Bladder microvascular endothelial cell (primary cell): ENCODE measurements around the gene TDRD1. TPM values are rescaled to one million over a fixed set of nuclear protein-coding genes. Genes with fewer than 3 reads are reported as not detected.

Source experiments
- total RNA-seq: library from RNA; depleted of rRNA; stranded (reverse); fragments of >200 nt; gene quantifications from 2 replicates; pipeline ENCODE4 v1.2.3, GENCODE V29; 2014

TDRD1 gene, protein sequence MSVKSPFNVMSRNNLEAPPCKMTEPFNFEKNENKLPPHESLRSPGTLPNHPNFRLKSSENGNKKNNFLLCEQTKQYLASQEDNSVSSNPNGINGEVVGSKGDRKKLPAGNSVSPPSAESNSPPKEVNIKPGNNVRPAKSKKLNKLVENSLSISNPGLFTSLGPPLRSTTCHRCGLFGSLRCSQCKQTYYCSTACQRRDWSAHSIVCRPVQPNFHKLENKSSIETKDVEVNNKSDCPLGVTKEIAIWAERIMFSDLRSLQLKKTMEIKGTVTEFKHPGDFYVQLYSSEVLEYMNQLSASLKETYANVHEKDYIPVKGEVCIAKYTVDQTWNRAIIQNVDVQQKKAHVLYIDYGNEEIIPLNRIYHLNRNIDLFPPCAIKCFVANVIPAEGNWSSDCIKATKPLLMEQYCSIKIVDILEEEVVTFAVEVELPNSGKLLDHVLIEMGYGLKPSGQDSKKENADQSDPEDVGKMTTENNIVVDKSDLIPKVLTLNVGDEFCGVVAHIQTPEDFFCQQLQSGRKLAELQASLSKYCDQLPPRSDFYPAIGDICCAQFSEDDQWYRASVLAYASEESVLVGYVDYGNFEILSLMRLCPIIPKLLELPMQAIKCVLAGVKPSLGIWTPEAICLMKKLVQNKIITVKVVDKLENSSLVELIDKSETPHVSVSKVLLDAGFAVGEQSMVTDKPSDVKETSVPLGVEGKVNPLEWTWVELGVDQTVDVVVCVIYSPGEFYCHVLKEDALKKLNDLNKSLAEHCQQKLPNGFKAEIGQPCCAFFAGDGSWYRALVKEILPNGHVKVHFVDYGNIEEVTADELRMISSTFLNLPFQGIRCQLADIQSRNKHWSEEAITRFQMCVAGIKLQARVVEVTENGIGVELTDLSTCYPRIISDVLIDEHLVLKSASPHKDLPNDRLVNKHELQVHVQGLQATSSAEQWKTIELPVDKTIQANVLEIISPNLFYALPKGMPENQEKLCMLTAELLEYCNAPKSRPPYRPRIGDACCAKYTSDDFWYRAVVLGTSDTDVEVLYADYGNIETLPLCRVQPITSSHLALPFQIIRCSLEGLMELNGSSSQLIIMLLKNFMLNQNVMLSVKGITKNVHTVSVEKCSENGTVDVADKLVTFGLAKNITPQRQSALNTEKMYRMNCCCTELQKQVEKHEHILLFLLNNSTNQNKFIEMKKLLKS
- total RNA-seq: not detected in 2 replicates

DNA sequence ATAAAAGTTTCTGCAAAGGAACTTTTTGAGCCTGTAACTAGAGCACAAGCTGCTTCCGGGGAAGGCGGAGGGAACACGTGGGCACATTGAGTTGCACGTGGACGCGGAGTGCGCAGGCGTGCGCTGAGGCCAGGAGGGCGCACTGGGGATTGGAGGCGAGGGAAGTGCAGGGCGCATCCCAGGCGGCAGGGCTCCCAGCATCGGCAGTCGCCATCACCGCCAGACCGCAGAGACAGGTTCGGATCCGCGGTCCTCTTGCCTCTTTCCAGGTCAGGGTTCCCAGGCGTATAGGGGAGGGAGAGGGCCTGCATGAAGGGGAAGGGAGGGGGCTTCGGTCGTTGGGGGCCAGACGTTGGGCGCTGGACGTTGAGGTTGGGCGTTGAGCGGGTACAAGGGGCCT, at the start of gene TDRD1:
Gene TDRD1 (plus strand): TSS at position 206 of the 400 bp plus-strand sequence. CDS start 8,479 bp downstream, outside the sequence.

DNA sequence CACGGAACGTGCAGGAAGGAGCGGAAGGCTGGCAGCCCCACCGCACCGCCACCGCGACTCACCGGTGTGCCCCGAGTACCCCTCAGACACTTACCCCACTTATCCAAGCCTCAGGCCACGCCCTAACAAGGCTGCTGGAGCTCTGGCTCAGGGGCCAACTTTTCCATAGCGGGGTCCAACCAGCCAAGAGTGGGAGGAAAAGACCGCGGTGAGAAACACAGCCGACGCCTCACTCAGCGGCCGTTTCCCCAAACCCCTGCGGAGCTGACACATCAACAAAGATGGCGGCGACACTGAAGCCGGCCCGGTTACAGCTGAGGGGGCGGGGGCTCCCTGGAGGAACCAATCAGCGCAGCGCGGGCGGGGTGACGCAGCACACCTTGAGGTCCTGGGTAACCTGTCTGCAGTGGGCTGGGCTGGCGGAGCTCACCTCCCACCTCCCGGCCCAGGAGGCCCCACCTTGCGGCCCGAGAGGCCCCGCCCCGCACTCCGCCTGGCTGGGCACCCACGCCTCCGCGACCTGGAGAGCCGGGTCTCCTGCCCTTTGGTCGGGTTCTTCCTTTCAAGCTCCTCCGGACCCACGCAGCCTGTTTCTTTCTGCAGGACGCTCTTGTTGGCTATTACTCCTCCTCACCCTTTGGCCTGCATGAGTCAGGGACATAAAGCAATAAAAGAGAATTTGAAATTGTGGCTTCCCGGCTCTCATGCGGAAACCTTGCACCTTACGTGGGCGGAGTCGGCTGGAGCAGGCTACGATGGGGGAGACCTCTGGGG, 5.0 kb upstream of the TDRD1 start, which contains the start of gene CCDC186:
Gene CCDC186 (minus strand): TSS at position 283 of the 774 bp plus-strand sequence. CDS start 10,935 bp downstream, outside the sequence.

DNA sequence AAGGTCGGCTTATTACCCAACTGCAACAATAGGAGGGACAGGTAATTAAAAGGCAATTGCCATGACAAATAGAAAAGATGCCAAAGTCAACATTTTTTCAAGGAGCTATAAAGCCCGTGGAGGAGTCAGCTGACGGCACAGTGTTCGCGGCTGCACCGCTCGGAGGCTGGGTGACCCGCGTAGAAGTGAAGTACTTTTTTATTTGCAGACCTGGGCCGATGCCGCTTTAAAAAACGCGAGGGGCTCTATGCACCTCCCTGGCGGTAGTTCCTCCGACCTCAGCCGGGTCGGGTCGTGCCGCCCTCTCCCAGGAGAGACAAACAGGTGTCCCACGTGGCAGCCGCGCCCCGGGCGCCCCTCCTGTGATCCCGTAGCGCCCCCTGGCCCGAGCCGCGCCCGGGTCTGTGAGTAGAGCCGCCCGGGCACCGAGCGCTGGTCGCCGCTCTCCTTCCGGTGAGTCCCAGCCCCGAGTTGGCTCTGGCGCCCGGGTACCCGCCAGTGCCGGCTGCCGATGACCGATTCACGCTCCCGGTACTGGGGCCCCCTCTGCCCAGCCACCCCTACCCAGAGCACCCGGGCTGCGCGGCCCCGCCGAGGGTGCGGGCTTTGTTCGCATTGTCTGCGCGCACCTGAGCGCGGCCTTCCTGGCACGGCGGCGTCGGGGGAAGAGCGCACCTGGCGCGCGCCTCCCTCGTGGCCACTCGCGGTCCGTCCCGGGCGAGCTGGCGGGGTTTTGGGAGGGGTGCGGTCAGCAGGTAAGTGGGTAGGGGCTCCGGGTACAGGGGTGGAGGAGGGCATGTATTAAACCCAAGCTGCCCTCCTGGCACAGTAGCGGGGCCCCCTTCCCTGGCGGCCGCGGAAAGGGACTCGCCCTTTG, 60.2 kb downstream of the TDRD1 start, which contains the start of gene VWA2:
Gene VWA2 (plus strand): TSS at position 138 of the 877 bp plus-strand sequence. CDS start 9,460 bp downstream, outside the sequence.

Other genes with a start within 250 kb of the TDRD1 start
- 0.32 and 47.8 TPM in 2 replicates for gene ADRB1, start 135.5 kb upstream of the TDRD1 start, total RNA-seq
- gene CCDC186, start 5.2 kb upstream of the TDRD1 start, total RNA-seq: 11.0 and 26.1 TPM in 2 replicates
- not detected in 2 replicates for gene VWA2, start 59.9 kb downstream of the TDRD1 start, total RNA-seq
- 6.5 and 6.9 TPM in 2 replicates for gene AFAP1L2, start 225.1 kb downstream of the TDRD1 start, total RNA-seq